IMR-90 (cell line): ENCODE data around the gene COX6B2. TPM values are rescaled to one million over a fixed set of nuclear protein-coding genes. Genes with fewer than 3 reads are reported as not detected.

Experiments used
- ATAC-seq: fragments of 200-7000 bp; cut with Tn5 transposase; 2 replicates; pipeline ENCODE4 v1.9.1; 2020; ENCODE audit warnings: low read depth, mild to moderate bottlenecking, moderate library complexity
- BruUV-seq: library from RNA; stranded (reverse); fragments of 400-500 nt; replicated peaks from 2 replicates; lab custom pipeline; 2021; lab: Mats Ljungman, UMichigan
- CTCF ChIA-PET: fragments of 300-600 bp; formaldehyde crosslinking; extraction: SDS; loops from one replicate; lab custom pipeline; 2021; ENCODE audit warnings: antibody characterized with exemption; lab: Yijun Ruan, JAX
- POLR2A ChIA-PET: fragments of 300-600 bp; sonication (Branson Sonifier 250); formaldehyde crosslinking; loops from one replicate; lab custom pipeline; 2022; ENCODE audit warnings: antibody characterized with exemption; ENCODE audit not compliant: unreplicated experiment; lab: Charles Lee
- DNase-seq: peaks from one replicate; pipeline ENCODE4 v3.0.0; 2013
- H2AFZ ChIP-seq: replicated peaks from 2 replicates; pipeline ENCODE3; 2013; ENCODE audit warnings: low read length, mild to moderate bottlenecking; ENCODE audit not compliant: poor library complexity
- H2AK5ac ChIP-seq: 2 replicates; pipeline ENCODE4 v1.6.1; 2013; ENCODE audit warnings: low read depth, low read length, inconsistent platforms
- H2AK9ac ChIP-seq: replicated peaks from 2 replicates; pipeline ENCODE3; 2013; ENCODE audit warnings: mild to moderate bottlenecking, low read depth, low read length, moderate library complexity; ENCODE audit not compliant: poor library complexity
- H2BK120ac ChIP-seq: 2 replicates; pipeline ENCODE4 v1.6.1; 2013; ENCODE audit warnings: low read depth, low read length, inconsistent platforms
- H2BK15ac ChIP-seq: 3 replicates; pipeline ENCODE4 v1.6.1; 2013; ENCODE audit warnings: low read depth, low read length, inconsistent platforms
- H2BK20ac ChIP-seq: 2 replicates; pipeline ENCODE4 v1.6.1; 2013; ENCODE audit warnings: low read depth, mild to moderate bottlenecking, inconsistent platforms, low read length, moderate library complexity
- H2BK5ac ChIP-seq: 2 replicates; pipeline ENCODE4 v1.6.1; 2013; ENCODE audit warnings: mild to moderate bottlenecking, low read depth, low read length, inconsistent platforms; ENCODE audit not compliant: poor library complexity, severe bottlenecking
- H3K14ac ChIP-seq: replicated peaks from 2 replicates; pipeline ENCODE4 v1.6.1; 2013; ENCODE audit warnings: low read depth, low read length, inconsistent platforms
- H3K18ac ChIP-seq: 2 replicates; pipeline ENCODE4 v1.6.1; 2013; ENCODE audit warnings: low read depth, low read length, control low read depth
- H3K23ac ChIP-seq: 2 replicates; pipeline ENCODE4 v1.6.1; 2013; ENCODE audit warnings: low read depth, low read length, inconsistent platforms
- H3K27ac ChIP-seq: 2 replicates; pipeline ENCODE4 v1.5.1; 2013; ENCODE audit warnings: mild to moderate bottlenecking, control low read depth, low read length; ENCODE audit not compliant: insufficient read depth
- H3K27me3 ChIP-seq: 2 replicates; pipeline ENCODE4 v1.6.1; 2013; ENCODE audit warnings: low read length; ENCODE audit not compliant: control insufficient read depth, insufficient read depth
- H3K36me3 ChIP-seq: 2 replicates; pipeline ENCODE4 v1.6.1; 2013; ENCODE audit warnings: low read length, mixed read lengths; ENCODE audit not compliant: control insufficient read depth, insufficient read depth
- H3K4ac ChIP-seq: 2 replicates; pipeline ENCODE4 v1.6.1; 2013; ENCODE audit warnings: low read depth, low read length, inconsistent platforms
- H3K4me1 ChIP-seq: 2 replicates; pipeline ENCODE4 v1.6.1; 2013; ENCODE audit warnings: low read length, mixed read lengths; ENCODE audit not compliant: control insufficient read depth, insufficient read depth
- H3K4me2 ChIP-seq: 2 replicates; pipeline ENCODE4 v1.6.1; 2013; ENCODE audit warnings: low read depth, mild to moderate bottlenecking, control low read depth, low read length, moderate library complexity
- H3K4me3 ChIP-seq: 2 replicates; pipeline ENCODE4 v1.5.1; 2013; ENCODE audit warnings: low read depth, mild to moderate bottlenecking, control low read depth, low read length, moderate library complexity; ENCODE audit not compliant: insufficient read depth
- H3K56ac ChIP-seq: 2 replicates; pipeline ENCODE4 v1.6.1; 2013; ENCODE audit warnings: low read length, inconsistent platforms; ENCODE audit not compliant: insufficient read depth; ENCODE audit errors: extremely low read depth
- H3K79me1 ChIP-seq, 2 experiments: 2 replicates each; pipeline ENCODE4 v1.6.1; 2013; ENCODE audit warnings: low read length in 2 of 2, inconsistent platforms in 1 of 2, low read depth in 1 of 2
- H3K9ac ChIP-seq: 2 replicates; pipeline ENCODE4 v1.6.1; 2013; ENCODE audit warnings: low read depth, low read length, control low read depth
- H3K9me1 ChIP-seq: 2 replicates; pipeline ENCODE4 v1.6.1; 2013; ENCODE audit warnings: low read length, inconsistent platforms; ENCODE audit not compliant: insufficient read depth
- H3K9me3 ChIP-seq: 2 replicates; pipeline ENCODE4 v1.6.1; 2013; ENCODE audit warnings: low read length; ENCODE audit not compliant: control insufficient read depth, insufficient read depth
- H4K20me1 ChIP-seq: 2 replicates; pipeline ENCODE4 v1.6.1; 2013; ENCODE audit warnings: low read length, inconsistent platforms; ENCODE audit not compliant: insufficient read depth
- H4K5ac ChIP-seq: 2 replicates; pipeline ENCODE4 v1.6.1; 2013; ENCODE audit warnings: mild to moderate bottlenecking, low read depth, low read length, control low read depth
- H4K8ac ChIP-seq, 2 experiments: 2 replicates each; pipeline ENCODE4 v1.6.1; 2013; ENCODE audit warnings: low read depth in 2 of 2, low read length in 2 of 2, control low read depth in 1 of 2, inconsistent platforms in 1 of 2
- H4K91ac ChIP-seq: 2 replicates; pipeline ENCODE4 v1.6.1; 2013; ENCODE audit warnings: low read depth, low read length, inconsistent platforms; ENCODE audit not compliant: insufficient read depth
- BHLHE40 ChIP-seq: fragments of 150-350 bp; IDR thresholded peaks from 2 replicates; pipeline ENCODE4 v1.6.1; 2016; ENCODE audit warnings: mild to moderate bottlenecking, low read depth, low read length
- CEBPB ChIP-seq: IDR thresholded peaks from 2 replicates; pipeline ENCODE4 v1.6.1; 2012; ENCODE audit warnings: low read depth, low read length, improper control_type of control experiment
- CHD1 ChIP-seq: IDR thresholded peaks from 2 replicates; pipeline ENCODE4 v1.6.1; 2012; ENCODE audit warnings: low read depth, low read length, improper control_type of control experiment
- ELK1 ChIP-seq: fragments of 150-350 bp; IDR thresholded peaks from 2 replicates; pipeline ENCODE4 v1.6.1; 2016; ENCODE audit warnings: low read depth, mild to moderate bottlenecking, low read length, moderate library complexity, borderline replicate concordance
- FOS ChIP-seq: fragments of 150-350 bp; IDR thresholded peaks from 2 replicates; pipeline ENCODE4 v1.6.1; 2016; ENCODE audit warnings: low read depth, low read length
- MAFK ChIP-seq: IDR thresholded peaks from 2 replicates; pipeline ENCODE4 v1.6.1; 2012; ENCODE audit warnings: low read depth, low read length, improper control_type of control experiment
- MAZ ChIP-seq: IDR thresholded peaks from 2 replicates; pipeline ENCODE4 v1.6.1; 2012; ENCODE audit warnings: low read depth, mild to moderate bottlenecking, low read length, improper control_type of control experiment, moderate library complexity, borderline replicate concordance
- MXI1 ChIP-seq: IDR thresholded peaks from 2 replicates; pipeline ENCODE4 v1.6.1; 2012; ENCODE audit warnings: low read depth, mild to moderate bottlenecking, low read length, moderate library complexity, borderline replicate concordance
- NFE2L2 ChIP-seq: fragments of 150-350 bp; IDR thresholded peaks from 2 replicates; pipeline ENCODE4 v1.6.1; 2016; ENCODE audit warnings: low read depth, mild to moderate bottlenecking, low read length
- POLR2A ChIP-seq: IDR thresholded peaks from 2 replicates; pipeline ENCODE4 v1.6.1; 2012; ENCODE audit warnings: mild to moderate bottlenecking, low read depth, low read length
- RAD21 ChIP-seq: IDR thresholded peaks from 2 replicates; pipeline ENCODE4 v1.6.1; 2012; ENCODE audit warnings: low read length, improper control_type of control experiment
- RCOR1 ChIP-seq: IDR thresholded peaks from 2 replicates; pipeline ENCODE4 v1.6.1; 2012; ENCODE audit warnings: mild to moderate bottlenecking, low read length, improper control_type of control experiment; ENCODE audit not compliant: insufficient replicate concordance
- RFX5 ChIP-seq: IDR thresholded peaks from 2 replicates; pipeline ENCODE4 v1.8.0; 2012; ENCODE audit warnings: low read depth, mild to moderate bottlenecking, low read length, moderate library complexity
- SMC3 ChIP-seq: fragments of 150-350 bp; IDR thresholded peaks from 2 replicates; pipeline ENCODE4 v1.6.1; 2016; ENCODE audit warnings: low read depth, mild to moderate bottlenecking, antibody characterized with exemption, low read length, moderate library complexity
- USF2 ChIP-seq: fragments of 150-350 bp; IDR thresholded peaks from 2 replicates; pipeline ENCODE4 v1.6.1; 2017; ENCODE audit warnings: mild to moderate bottlenecking, antibody characterized with exemption, low read length, low read depth
- WGBS, 2 experiments: methylation state at CpG; one replicate each; pipeline versions ENCODE4 v1.1.5 to v1.1.7; 2013; ENCODE audit warnings: missing lambda C conversion rate in 2 of 2; ENCODE audit not compliant: insufficient read length in 1 of 2; ENCODE audit errors: extremely low coverage in 2 of 2; 5-methylcytosine and 5-hydroxymethylcytosine counted together
- dilution Hi-C: fragments of 300-500 bp; cut with HindIII; formaldehyde crosslinking; loops from one replicate; pipeline ENCODE4 v1.14.3; 2018; ENCODE audit warnings: low sequenced_read_pairs; ENCODE audit not compliant: unreplicated experiment
- in situ Hi-C: fragments of 300-500 bp; cut with MboI; formaldehyde crosslinking; loops from 3 replicates; pipeline ENCODE4 v1.14.3; 2019; ENCODE audit warnings: low sequenced_read_pairs, inconsistent platforms, mixed read lengths
- intact Hi-C: fragments of 100-400 bp; cut with micrococcal nuclease; formaldehyde crosslinking; loops from 2 replicates; pipeline ENCODE4 v1.10.0; 2022
- polyA plus RNA-seq, 3 experiments: library from polyadenylated mRNA; depleted of rRNA; stranded (reverse); fragments of >200 nt; gene quantifications; 2 replicates each; pipeline ENCODE4 v1.2.3, GENCODE V29; 2012; ENCODE audit warnings: low replicate concordance in 1 of 3
- total RNA-seq: library from RNA; depleted of rRNA; stranded (reverse); fragments of >200 nt; gene quantifications from 2 replicates; pipeline ENCODE4 v1.2.3, GENCODE V29; 2012
- TF ChIP-seq, protein P1 (sequence below): conservative IDR thresholded peaks from 2 replicates; pipeline ENCODE4 v1.5.1; 2012; ENCODE audit warnings: mild to moderate bottlenecking, low read depth, low read length, improper control_type of control experiment

COX6B2 gene
- total and polyA plus RNA-seq, 2 of the 4 experiments (the other 2 are of a cell fraction) = 0.19 TPM; not detected in 1

DNA sequence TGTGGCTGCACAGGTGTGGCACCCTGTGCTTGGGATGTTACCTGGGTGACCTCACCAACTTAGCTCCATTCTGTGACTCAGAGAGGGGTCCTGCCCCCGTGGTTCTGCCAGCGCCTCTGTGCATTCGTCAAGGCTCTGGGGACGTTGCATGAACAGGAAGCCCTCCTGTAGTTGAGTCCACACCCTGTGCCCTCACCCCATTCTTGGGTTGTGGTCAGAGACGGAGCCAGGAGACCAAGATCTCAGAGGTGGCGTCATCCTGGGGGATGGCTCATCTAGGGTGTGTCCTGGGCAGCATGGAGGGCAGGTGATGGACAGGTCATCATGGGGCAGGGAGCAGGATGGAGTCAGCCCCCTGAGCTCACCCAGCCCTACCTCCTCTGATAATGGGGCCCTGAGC lies 2.5 kb downstream of the COX6B2 start:
- POLR2A ChIA-PET = no interaction called here
- no peaks in the 10 kb centered on the region for H3K79me1 ChIP-seq

More for the DNA sequence above, 2.5 kb downstream of the COX6B2 start:
- peak overlapping the region; percentile 55 for H2AK9ac ChIP-seq
- dilution Hi-C loops (no loop called here), intact Hi-C loops (no loop called here), in situ Hi-C loops (no loop called here)
- no peak overlapping the region for H2AK5ac ChIP-seq
- DNase-seq = no peak
- H3K27ac ChIP-seq = no peak overlapping the region
- no peak overlapping the region for H3K14ac ChIP-seq
- no peak overlapping the region for H4K91ac ChIP-seq
- H3K4me1 ChIP-seq = peaks cover 5% of the 10 kb centered on the region; the same call in 1 of the 2 replicates
- H2AFZ ChIP-seq = no peak overlapping the region
- no peaks in the 10 kb centered on the region for H3K9me1 ChIP-seq
- no peak overlapping the region for H2BK120ac ChIP-seq
- no peak overlapping the region for H4K8ac ChIP-seq
- peaks cover 39% of the 10 kb centered on the region for H3K27me3 ChIP-seq
- H3K36me3 ChIP-seq = peaks cover 3% of the 10 kb centered on the region; the same call in 1 of the 2 replicates
- no peak overlapping the region for H2BK5ac ChIP-seq
- WGBS, 2 experiments = no CpG with 5 or more reads among the region's 6 CpGs
- H3K18ac ChIP-seq = no peak overlapping the region
- H3K9ac ChIP-seq = no peak overlapping the region
- H4K20me1 ChIP-seq = peaks cover 7% of the 10 kb centered on the region; the same call in 1 of the 2 replicates
- no peak overlapping the region for H3K4me3 ChIP-seq
- no peak overlapping the region for H2BK15ac ChIP-seq
- TF ChIP-seq USF2 (no peak), ELK1 (no peak), RCOR1 (no peak), MAZ (no peak), FOS (no peak), POLR2A (no peak), MAFK (no peak), CEBPB (no peak), CHD1 (no peak), MXI1 (no peak), NFE2L2 (no peak), RFX5 (no peak), BHLHE40 (no peak), SMC3 (no peak), RAD21 (no peak)
- TF ChIP-seq, protein P1, sequence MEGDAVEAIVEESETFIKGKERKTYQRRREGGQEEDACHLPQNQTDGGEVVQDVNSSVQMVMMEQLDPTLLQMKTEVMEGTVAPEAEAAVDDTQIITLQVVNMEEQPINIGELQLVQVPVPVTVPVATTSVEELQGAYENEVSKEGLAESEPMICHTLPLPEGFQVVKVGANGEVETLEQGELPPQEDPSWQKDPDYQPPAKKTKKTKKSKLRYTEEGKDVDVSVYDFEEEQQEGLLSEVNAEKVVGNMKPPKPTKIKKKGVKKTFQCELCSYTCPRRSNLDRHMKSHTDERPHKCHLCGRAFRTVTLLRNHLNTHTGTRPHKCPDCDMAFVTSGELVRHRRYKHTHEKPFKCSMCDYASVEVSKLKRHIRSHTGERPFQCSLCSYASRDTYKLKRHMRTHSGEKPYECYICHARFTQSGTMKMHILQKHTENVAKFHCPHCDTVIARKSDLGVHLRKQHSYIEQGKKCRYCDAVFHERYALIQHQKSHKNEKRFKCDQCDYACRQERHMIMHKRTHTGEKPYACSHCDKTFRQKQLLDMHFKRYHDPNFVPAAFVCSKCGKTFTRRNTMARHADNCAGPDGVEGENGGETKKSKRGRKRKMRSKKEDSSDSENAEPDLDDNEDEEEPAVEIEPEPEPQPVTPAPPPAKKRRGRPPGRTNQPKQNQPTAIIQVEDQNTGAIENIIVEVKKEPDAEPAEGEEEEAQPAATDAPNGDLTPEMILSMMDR = no peak
- H3K56ac ChIP-seq = no peak overlapping the region
- H3K9me3 ChIP-seq = no peaks in the 10 kb centered on the region
- no peak overlapping the region for H4K5ac ChIP-seq
- BruUV-seq = no TSS peak
- no peak overlapping the region for H3K4me2 ChIP-seq
- H3K4ac ChIP-seq = no peak overlapping the region
- CTCF ChIA-PET = no interaction called here
- H2BK20ac ChIP-seq = no peak overlapping the region
- ATAC-seq = no peak
- no peak overlapping the region for H3K23ac ChIP-seq
